PC-3 (cell line): ENCODE results near the gene BIRC7. TPM values are rescaled to one million over a fixed set of nuclear protein-coding genes. Genes with fewer than 3 reads are reported as not detected.

Experiments
- ATAC-seq: fragments of 200-7000 bp; cut with Tn5 transposase; 2 replicates; pipeline ENCODE4 v1.9.1; 2020; ENCODE audit warnings: mild to moderate bottlenecking, moderate library complexity
- BruUV-seq: library from RNA; stranded (reverse); fragments of 400-500 nt; replicated peaks from 2 replicates; lab custom pipeline; 2021; lab: Mats Ljungman, UMichigan
- CTCF ChIA-PET: fragments of 300-600 bp; sonication (Branson Sonifier 250); formaldehyde crosslinking; loops from one replicate; lab custom pipeline; 2022; ENCODE audit warnings: antibody characterized with exemption; lab: Charles Lee
- POLR2A ChIA-PET: fragments of 300-600 bp; sonication (Branson Sonifier 250); formaldehyde crosslinking; loops from one replicate; lab custom pipeline; 2022; ENCODE audit warnings: antibody characterized with exemption; ENCODE audit not compliant: unreplicated experiment; lab: Charles Lee
- DNase-seq: peaks from one replicate; pipeline ENCODE4 v3.0.0-alpha.2; 2015
- H2AFZ ChIP-seq: fragments of 300-600 bp; sonication (generic); 2 replicates; pipeline ENCODE4 v1.6.0; 2016; ENCODE audit warnings: antibody characterized with exemption, low read length
- H3F3A ChIP-seq: fragments of 300-600 bp; sonication (generic); one replicate; pipeline ENCODE4 v1.6.0; 2017; ENCODE audit warnings: antibody characterized with exemption, low read length, control low read depth, mild to moderate bottlenecking; ENCODE audit not compliant: unreplicated experiment
- H3K27ac ChIP-seq: fragments of 300-600 bp; sonication (generic); 2 replicates; pipeline ENCODE4 v1.5.1; 2016; ENCODE audit warnings: mild to moderate bottlenecking, low read length
- H3K27me3 ChIP-seq: fragments of 300-600 bp; sonication (generic); 2 replicates; pipeline ENCODE4 v1.6.1; 2016; ENCODE audit warnings: low read length, mixed read lengths
- H3K36me3 ChIP-seq: fragments of 300-600 bp; sonication (generic); 2 replicates; pipeline ENCODE4 v1.6.1; 2016; ENCODE audit warnings: low read depth, mixed run types, low read length, mixed read lengths
- H3K4me1 ChIP-seq: fragments of 300-600 bp; sonication (generic); 2 replicates; pipeline ENCODE4 v1.5.1; 2016; ENCODE audit warnings: low read length; ENCODE audit not compliant: insufficient read depth
- H3K4me2 ChIP-seq: fragments of 300-600 bp; sonication (generic); 2 replicates; pipeline ENCODE4 v1.6.0; 2016; ENCODE audit warnings: low read length
- H3K4me3 ChIP-seq: fragments of 300-600 bp; sonication (generic); 2 replicates; pipeline ENCODE4 v1.5.1; 2016; ENCODE audit warnings: mild to moderate bottlenecking, low read length, mixed read lengths
- H3K79me2 ChIP-seq: fragments of 300-600 bp; sonication (generic); 2 replicates; pipeline ENCODE4 v1.6.1; 2017; ENCODE audit warnings: low read length, mixed read lengths
- H3K9ac ChIP-seq: fragments of 300-600 bp; sonication (generic); 2 replicates; pipeline ENCODE4 v1.6.0; 2016; ENCODE audit warnings: mild to moderate bottlenecking, low read length
- H3K9me2 ChIP-seq: fragments of 300-600 bp; sonication (generic); replicated peaks from 2 replicates; pipeline ENCODE4 v1.6.1; 2016; ENCODE audit warnings: mixed run types, low read length, mixed read lengths
- H3K9me3 ChIP-seq: fragments of 300-600 bp; sonication (generic); 2 replicates; pipeline ENCODE4 v1.6.1; 2016; ENCODE audit warnings: low read length, mixed read lengths
- H4K20me1 ChIP-seq: fragments of 300-600 bp; sonication (generic); 2 replicates; pipeline ENCODE4 v1.6.1; 2016; ENCODE audit warnings: low read length, mixed read lengths
- EZH2 ChIP-seq: fragments of 300-600 bp; sonication (generic); IDR thresholded peaks from one replicate; pipeline ENCODE4 v1.6.1; 2017; ENCODE audit warnings: antibody characterized with exemption, mild to moderate bottlenecking, low read length; ENCODE audit not compliant: unreplicated experiment
- EZH2phosphoT487 ChIP-seq: fragments of 300-600 bp; sonication (generic); IDR thresholded peaks from 2 replicates; pipeline ENCODE4 v1.6.1; 2018; ENCODE audit warnings: mild to moderate bottlenecking, antibody characterized with exemption, low read length, borderline replicate concordance
- intact Hi-C: fragments of 100-400 bp; cut with micrococcal nuclease; formaldehyde crosslinking; loops from 2 replicates; pipeline ENCODE4 v1.9.0; 2023
- total RNA-seq: library from RNA; depleted of rRNA; stranded (reverse); fragments of >200 nt; gene quantifications from 2 replicates; pipeline ENCODE4 v1.2.3, GENCODE V29; 2014
- TF ChIP-seq, protein P1 (sequence below): fragments of 300-600 bp; sonication (generic); conservative IDR thresholded peaks from 2 replicates; pipeline ENCODE4 v1.5.1; 2017; ENCODE audit warnings: antibody characterized with exemption, low read depth, mild to moderate bottlenecking, low read length

Gene BIRC7
- total RNA-seq, 1 experiment from 2014 or later, result not detected

DNA sequence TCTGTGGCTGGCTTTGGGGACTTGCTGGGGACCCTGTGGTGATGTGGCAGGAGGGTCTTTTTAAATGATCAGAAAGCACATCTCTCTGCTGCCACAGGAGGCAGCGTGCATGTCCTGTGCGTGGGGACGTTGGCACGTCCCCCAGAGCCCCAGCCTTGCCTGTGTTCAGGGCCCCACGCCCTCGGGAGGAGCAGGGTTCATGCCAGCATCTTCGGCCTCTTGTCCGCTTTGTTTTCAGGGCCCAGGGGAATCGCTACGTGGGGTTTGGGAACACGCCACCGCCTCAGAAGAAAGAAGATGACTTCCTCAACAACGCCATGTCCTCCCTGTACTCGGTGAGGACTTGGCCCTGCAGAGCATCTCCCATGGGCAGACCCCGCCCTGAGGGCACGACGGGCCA lies 43.0 kb downstream of the BIRC7 start:
- no peak overlapping the region for H2AFZ ChIP-seq
- H3K9me3 ChIP-seq, result no peaks in the 10 kb centered on the region
- no peak for TF ChIP-seq EZH2phosphoT487
- TF ChIP-seq EZH2, result no peak
- no peaks in the 10 kb centered on the region for H3K27me3 ChIP-seq
- no TSS peak for BruUV-seq
- ATAC-seq (no peak), DNase-seq (no peak)
- no peak overlapping the region for H3K4me2 ChIP-seq
- H3K4me1 ChIP-seq, result peaks cover 8% of the 10 kb centered on the region; the same call in 1 of the 2 replicates
- H3K9ac ChIP-seq, result no peak overlapping the region
- no peak overlapping the region for H3K4me3 ChIP-seq
- ChIA-PET POLR2A (no interaction called here), CTCF (no interaction called here)
- H3K27ac ChIP-seq, result no peak overlapping the region
- no peaks in the 10 kb centered on the region for H3K9me2 ChIP-seq
- H4K20me1 ChIP-seq, result peaks cover 22% of the 10 kb centered on the region
- H3F3A ChIP-seq, result no peaks in the 10 kb centered on the region
- H3K79me2 ChIP-seq, result peaks cover 42% of the 10 kb centered on the region
- intact Hi-C loops, result no loop called here
- H3K36me3 ChIP-seq, result peaks cover 34% of the 10 kb centered on the region; the same call in 1 of the 2 replicates

DNA sequence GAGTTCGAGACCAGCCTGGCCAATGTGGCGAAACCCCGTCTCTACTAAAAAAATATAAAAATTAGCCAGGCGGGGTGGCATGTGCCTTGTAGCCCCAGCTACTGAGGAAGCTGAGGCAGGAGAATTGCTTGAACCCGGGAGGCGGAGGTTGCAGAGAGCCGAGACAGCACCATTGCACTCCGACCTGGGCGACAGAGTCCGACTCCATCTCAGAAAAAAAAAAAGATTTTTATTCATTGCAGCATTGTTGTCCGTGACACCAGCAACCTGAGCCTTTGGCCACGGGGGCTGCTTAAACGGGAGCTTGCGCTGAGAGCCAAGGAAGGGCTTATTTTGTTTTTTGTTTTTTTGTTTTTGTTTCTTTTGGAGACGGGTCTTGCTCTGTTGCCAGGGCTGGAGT lies 44.2 kb downstream of the BIRC7 start:
- Histone ChIP-seq H3K27ac (no peak overlapping the region), H3K9me3 (no peaks in the 10 kb centered on the region), H3K79me2 (peaks cover 30% of the 10 kb centered on the region), H3K4me3 (no peak overlapping the region), H3K4me2 (no peak overlapping the region), H3K27me3 (no peaks in the 10 kb centered on the region), H3F3A (no peaks in the 10 kb centered on the region), H3K9me2 (no peaks in the 10 kb centered on the region), H4K20me1 (peaks cover 12% of the 10 kb centered on the region), H2AFZ (no peak overlapping the region), H3K36me3 (peaks cover 34% of the 10 kb centered on the region; the same call in 1 of the 2 replicates), H3K9ac (no peak overlapping the region), H3K4me1 (no peaks in the 10 kb centered on the region)
- CTCF ChIA-PET, result no interaction called here
- ATAC-seq, result no peak
- TF ChIP-seq, protein P1, sequence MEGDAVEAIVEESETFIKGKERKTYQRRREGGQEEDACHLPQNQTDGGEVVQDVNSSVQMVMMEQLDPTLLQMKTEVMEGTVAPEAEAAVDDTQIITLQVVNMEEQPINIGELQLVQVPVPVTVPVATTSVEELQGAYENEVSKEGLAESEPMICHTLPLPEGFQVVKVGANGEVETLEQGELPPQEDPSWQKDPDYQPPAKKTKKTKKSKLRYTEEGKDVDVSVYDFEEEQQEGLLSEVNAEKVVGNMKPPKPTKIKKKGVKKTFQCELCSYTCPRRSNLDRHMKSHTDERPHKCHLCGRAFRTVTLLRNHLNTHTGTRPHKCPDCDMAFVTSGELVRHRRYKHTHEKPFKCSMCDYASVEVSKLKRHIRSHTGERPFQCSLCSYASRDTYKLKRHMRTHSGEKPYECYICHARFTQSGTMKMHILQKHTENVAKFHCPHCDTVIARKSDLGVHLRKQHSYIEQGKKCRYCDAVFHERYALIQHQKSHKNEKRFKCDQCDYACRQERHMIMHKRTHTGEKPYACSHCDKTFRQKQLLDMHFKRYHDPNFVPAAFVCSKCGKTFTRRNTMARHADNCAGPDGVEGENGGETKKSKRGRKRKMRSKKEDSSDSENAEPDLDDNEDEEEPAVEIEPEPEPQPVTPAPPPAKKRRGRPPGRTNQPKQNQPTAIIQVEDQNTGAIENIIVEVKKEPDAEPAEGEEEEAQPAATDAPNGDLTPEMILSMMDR, result no peak
- intact Hi-C loops, result no loop called here
- no peak for DNase-seq
- POLR2A ChIA-PET, result no interaction called here
- no TSS peak for BruUV-seq

DNA sequence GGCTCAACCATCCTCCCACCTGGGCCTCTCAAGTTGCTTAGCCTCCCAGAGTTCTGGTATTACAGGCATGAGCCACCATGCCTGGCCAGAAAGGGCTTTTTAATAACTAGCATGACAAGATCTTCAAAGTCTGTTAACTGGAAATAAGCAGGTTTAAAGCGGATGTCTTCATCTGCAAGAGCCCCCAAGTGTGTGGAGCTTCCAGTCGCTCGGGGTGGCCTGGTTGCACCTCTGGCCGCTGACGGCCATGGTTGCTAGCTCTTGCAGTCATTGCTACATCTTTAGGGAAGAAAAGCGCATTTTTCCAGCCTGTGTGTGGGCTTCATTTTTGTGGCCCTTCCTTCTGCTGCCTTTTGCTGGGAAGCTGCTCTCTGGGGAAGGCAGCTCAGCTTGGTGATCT lies 44.7 kb downstream of the BIRC7 start:
- Histone ChIP-seq H3K27me3 (no peaks in the 10 kb centered on the region), H4K20me1 (peaks cover 7% of the 10 kb centered on the region), H3K79me2 (peaks cover 25% of the 10 kb centered on the region), H3K4me1 (no peaks in the 10 kb centered on the region), H3K9me2 (no peaks in the 10 kb centered on the region), H3K9me3 (no peaks in the 10 kb centered on the region), H2AFZ (no peak overlapping the region), H3F3A (no peaks in the 10 kb centered on the region), H3K4me2 (no peak overlapping the region), H3K4me3 (no peak overlapping the region), H3K9ac (no peak overlapping the region), H3K27ac (no peak overlapping the region), H3K36me3 (peaks cover 34% of the 10 kb centered on the region; the same call in 1 of the 2 replicates)
- BruUV-seq, result no TSS peak
- intact Hi-C loops, result no loop called here
- POLR2A ChIA-PET, result no interaction called here
- no peak for DNase-seq
- CTCF ChIA-PET, result no interaction called here
- no peak for ATAC-seq
- TF ChIP-seq, protein P1, result no peak
- TF ChIP-seq EZH2, result no peak
- no peak for TF ChIP-seq EZH2phosphoT487
